Calu3 (cell line): ENCODE results near the gene FAF2. TPM values are rescaled to one million over a fixed set of nuclear protein-coding genes. Genes with fewer than 3 reads are reported as not detected.

Experiments
- BruUV-seq: library from RNA; stranded (reverse); fragments of 400-500 nt; replicated peaks from 2 replicates; lab custom pipeline; 2021; lab: Mats Ljungman, UMichigan
- CTCF ChIA-PET: fragments of 300-600 bp; sonication (Branson Sonifier 250); formaldehyde crosslinking; loops from one replicate; lab custom pipeline; 2022; ENCODE audit warnings: antibody characterized with exemption; lab: Charles Lee
- DNase-seq: peaks from one replicate; pipeline ENCODE4 v3.0.0; 2022
- H3K27ac Mint-ChIP-seq: one replicate; pipeline ENCODE4 v1.8.0; 2022; ENCODE audit warnings: mixed read lengths; ENCODE audit not compliant: unreplicated experiment
- H3K27me3 Mint-ChIP-seq: one replicate; pipeline ENCODE4 v1.8.0; 2022; ENCODE audit warnings: mixed read lengths; ENCODE audit not compliant: unreplicated experiment
- H3K36me3 Mint-ChIP-seq: one replicate; pipeline ENCODE4 v1.8.0; 2022; ENCODE audit warnings: mild to moderate bottlenecking, moderate library complexity, mixed read lengths; ENCODE audit not compliant: insufficient read depth, unreplicated experiment
- H3K4me1 Mint-ChIP-seq: one replicate; pipeline ENCODE4 v1.8.0; 2022; ENCODE audit warnings: mild to moderate bottlenecking, low read depth, mixed read lengths; ENCODE audit not compliant: unreplicated experiment
- H3K4me3 Mint-ChIP-seq: one replicate; pipeline ENCODE4 v1.8.0; 2022; ENCODE audit warnings: mild to moderate bottlenecking, low read depth, moderate library complexity, mixed read lengths; ENCODE audit not compliant: unreplicated experiment
- H3K9me3 Mint-ChIP-seq: one replicate; pipeline ENCODE4 v1.8.0; 2022; ENCODE audit warnings: low read depth, mixed read lengths; ENCODE audit not compliant: unreplicated experiment
- intact Hi-C: fragments of 100-400 bp; cut with micrococcal nuclease; formaldehyde crosslinking; loops from one replicate; pipeline ENCODE4 v1.10.0; 2022; ENCODE audit not compliant: unreplicated experiment
- total RNA-seq: library from RNA; stranded (reverse); gene quantifications from 2 replicates; pipeline ENCODE4 v1.2.3, GENCODE V29; 2022
- TF ChIP-seq, protein P1 (sequence below): fragments of 200-600 bp; IDR thresholded peaks from one replicate; pipeline ENCODE4 v1.8.0; 2022; ENCODE audit warnings: antibody characterized with exemption; ENCODE audit not compliant: unreplicated experiment

The FAF2 gene
- total RNA-seq, 1 experiment from 2014 or later, result 73.6 TPM

DNA sequence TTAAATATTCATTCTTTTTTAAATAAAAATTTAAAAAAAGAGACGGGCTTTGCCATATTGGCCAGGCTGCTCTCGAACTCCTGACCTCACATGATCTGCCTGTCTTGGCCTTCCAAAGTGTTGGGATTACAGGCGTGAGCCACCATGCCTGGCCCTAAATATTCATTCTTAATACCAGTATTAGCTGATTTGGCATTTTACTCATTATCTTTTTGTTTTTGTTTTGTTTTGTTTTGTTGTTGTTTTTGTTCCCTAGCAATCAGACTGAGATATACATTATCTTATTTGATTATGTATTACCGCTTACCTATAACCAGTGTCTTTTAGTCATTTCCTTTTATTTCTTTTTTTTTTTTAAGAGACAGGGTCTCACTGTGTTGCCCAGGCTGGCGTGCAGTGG, 51.1 kb downstream of the FAF2 start:
- H3K4me3 Mint-ChIP-seq, result no peak overlapping the region
- TF ChIP-seq, protein P1, sequence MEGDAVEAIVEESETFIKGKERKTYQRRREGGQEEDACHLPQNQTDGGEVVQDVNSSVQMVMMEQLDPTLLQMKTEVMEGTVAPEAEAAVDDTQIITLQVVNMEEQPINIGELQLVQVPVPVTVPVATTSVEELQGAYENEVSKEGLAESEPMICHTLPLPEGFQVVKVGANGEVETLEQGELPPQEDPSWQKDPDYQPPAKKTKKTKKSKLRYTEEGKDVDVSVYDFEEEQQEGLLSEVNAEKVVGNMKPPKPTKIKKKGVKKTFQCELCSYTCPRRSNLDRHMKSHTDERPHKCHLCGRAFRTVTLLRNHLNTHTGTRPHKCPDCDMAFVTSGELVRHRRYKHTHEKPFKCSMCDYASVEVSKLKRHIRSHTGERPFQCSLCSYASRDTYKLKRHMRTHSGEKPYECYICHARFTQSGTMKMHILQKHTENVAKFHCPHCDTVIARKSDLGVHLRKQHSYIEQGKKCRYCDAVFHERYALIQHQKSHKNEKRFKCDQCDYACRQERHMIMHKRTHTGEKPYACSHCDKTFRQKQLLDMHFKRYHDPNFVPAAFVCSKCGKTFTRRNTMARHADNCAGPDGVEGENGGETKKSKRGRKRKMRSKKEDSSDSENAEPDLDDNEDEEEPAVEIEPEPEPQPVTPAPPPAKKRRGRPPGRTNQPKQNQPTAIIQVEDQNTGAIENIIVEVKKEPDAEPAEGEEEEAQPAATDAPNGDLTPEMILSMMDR, result no peak
- no peaks in the 10 kb centered on the region for H3K4me1 Mint-ChIP-seq
- peaks cover 66% of the 10 kb centered on the region for H3K36me3 Mint-ChIP-seq
- CTCF ChIA-PET, result no interaction called here
- no peak overlapping the region for H3K27ac Mint-ChIP-seq
- H3K9me3 Mint-ChIP-seq, result no peaks in the 10 kb centered on the region
- H3K27me3 Mint-ChIP-seq, result no peaks in the 10 kb centered on the region
- no TSS peak for BruUV-seq
- intact Hi-C loops, result no loop called here
- DNase-seq, result no peak

DNA sequence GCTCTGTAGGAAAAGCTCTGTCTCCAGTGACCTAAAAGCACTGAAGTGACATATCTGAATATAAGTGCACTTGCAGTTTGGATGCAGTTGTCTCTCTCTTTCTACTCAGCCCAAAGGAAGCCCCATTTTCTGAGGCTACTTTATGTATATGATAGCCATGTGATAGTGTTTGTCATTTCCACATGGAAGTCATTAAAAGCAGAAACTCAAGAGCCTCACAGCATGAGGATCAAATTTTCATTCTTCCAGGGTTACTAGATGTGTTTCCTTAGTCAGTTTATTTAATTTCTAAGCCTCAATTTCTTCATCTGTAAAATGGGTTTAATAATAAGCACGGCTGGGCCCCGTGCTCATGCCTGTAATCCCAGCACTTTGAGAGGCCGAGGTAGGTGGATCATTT, 52.3 kb downstream of the FAF2 start:
- Mint-ChIP-seq H3K9me3 (no peaks in the 10 kb centered on the region), H3K27ac (no peak overlapping the region), H3K4me1 (no peaks in the 10 kb centered on the region), H3K27me3 (no peaks in the 10 kb centered on the region), H3K36me3 (peaks cover 69% of the 10 kb centered on the region), H3K4me3 (no peak overlapping the region)
- intact Hi-C loops, result no loop called here
- no peak for DNase-seq
- BruUV-seq, result no TSS peak
- CTCF ChIA-PET, result no interaction called here
- TF ChIP-seq, protein P1, result no peak

DNA sequence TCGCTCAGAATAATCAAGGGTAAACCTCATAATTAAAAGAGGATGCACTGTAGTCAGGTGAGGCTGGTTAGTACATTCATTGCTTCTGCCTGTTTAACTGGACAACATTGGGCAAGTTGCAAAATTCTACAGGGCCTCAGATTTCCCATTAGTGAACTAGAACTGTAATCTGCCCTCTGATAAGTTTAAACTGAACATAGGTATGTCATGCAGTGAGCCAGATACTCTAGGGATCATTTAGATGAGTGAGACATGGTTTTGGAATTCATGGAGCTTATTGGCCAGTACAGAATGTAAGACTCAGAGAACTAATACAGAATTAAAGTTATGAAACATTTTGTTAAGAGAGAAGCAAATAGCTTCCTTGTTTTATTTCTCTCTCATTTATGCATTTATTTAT, 53.1 kb downstream of the FAF2 start:
- no peak for DNase-seq
- BruUV-seq, result no TSS peak
- Mint-ChIP-seq H3K27me3 (no peaks in the 10 kb centered on the region), H3K9me3 (no peaks in the 10 kb centered on the region), H3K36me3 (peaks cover 67% of the 10 kb centered on the region), H3K4me1 (no peaks in the 10 kb centered on the region), H3K27ac (no peak overlapping the region), H3K4me3 (no peak overlapping the region)
- intact Hi-C loops, result no loop called here
- TF ChIP-seq, protein P1, result no peak
- CTCF ChIA-PET, result no interaction called here

DNA sequence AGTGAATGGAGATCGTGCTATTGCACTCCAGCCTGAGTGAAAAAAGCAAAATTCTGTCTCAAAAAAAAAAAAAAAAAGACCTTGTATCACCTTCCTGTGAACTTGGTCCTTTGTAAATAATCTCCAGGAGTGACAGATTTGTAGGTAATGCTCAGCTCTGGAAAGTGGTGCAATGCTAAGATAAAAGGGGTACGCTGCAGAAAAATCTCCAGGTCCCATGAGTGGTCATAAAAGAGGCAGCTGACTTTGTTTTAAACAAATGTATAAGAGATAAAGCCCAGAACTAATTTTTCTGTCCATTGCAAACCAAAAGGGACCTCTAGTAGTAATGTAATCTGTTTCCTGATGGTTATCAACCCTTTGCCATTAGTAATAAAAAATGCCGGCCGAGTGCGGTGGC, 55.3 kb downstream of the FAF2 start:
- CTCF ChIA-PET, result interaction anchor here (0.7 kb wide), 1 partner anchor 88 kb away, joined by 4 read pairs; no protein-coding TSS in a partner anchor
- no peak overlapping the region for H3K4me3 Mint-ChIP-seq
- H3K36me3 Mint-ChIP-seq, result peaks cover 65% of the 10 kb centered on the region
- H3K27ac Mint-ChIP-seq, result no peak overlapping the region
- no peak for DNase-seq
- no peaks in the 10 kb centered on the region for H3K9me3 Mint-ChIP-seq
- no peaks in the 10 kb centered on the region for H3K4me1 Mint-ChIP-seq
- no TSS peak for BruUV-seq
- no peaks in the 10 kb centered on the region for H3K27me3 Mint-ChIP-seq
- TF ChIP-seq, protein P1, result no peak
- intact Hi-C loops, result no loop called here
